HG03521 (cell line): ENCODE measurements around the gene PMIS2.

ENCODE experiments used
- ATAC-seq: cut with Tn5 transposase; IDR thresholded peaks from one replicate; pipeline ENCODE4 v1.9.1; 2021; ENCODE audit warnings: mild to moderate bottlenecking, moderate library complexity; ENCODE audit not compliant: unreplicated experiment

The PMIS2 gene

GRCh38 chr19:35556025-35556590 is 29.9 kb upstream of the PMIS2 start:
- ATAC-seq, result no peak

- no peak for ATAC-seq
These were observed 29.0 kb upstream of the PMIS2 start for GRCh38 chr19:35556846-35557538.

GRCh38 chr19:35557539-35558399 is 28.2 kb upstream of the PMIS2 start:
- ATAC-seq, result no peak

- ATAC-seq, result no peak
These were observed 27.3 kb upstream of the PMIS2 start for GRCh38 chr19:35558400-35559280.

- ATAC-seq, result peak; percentile 50
These were observed 26.7 kb upstream of the PMIS2 start for GRCh38 chr19:35559281-35559659.

- no peak for ATAC-seq
These were observed 26.2 kb upstream of the PMIS2 start for GRCh38 chr19:35559781-35560180.

- no peak for ATAC-seq
These were observed 25.7 kb upstream of the PMIS2 start for GRCh38 chr19:35560271-35560670.

GRCh38 chr19:35560677-35561076 is 25.3 kb upstream of the PMIS2 start:
- no peak for ATAC-seq

- ATAC-seq, result no peak
These were observed 24.5 kb upstream of the PMIS2 start for GRCh38 chr19:35561436-35561835.

- ATAC-seq, result no peak
These were observed 23.6 kb upstream of the PMIS2 start for GRCh38 chr19:35562336-35562735.

- ATAC-seq, result no peak
These were observed 23.2 kb upstream of the PMIS2 start for GRCh38 chr19:35562776-35563175.

- ATAC-seq, result no peak
These were observed 22.7 kb upstream of the PMIS2 start, which contains the start of gene ATP4A for GRCh38 chr19:35563207-35563829. Gene ATP4A (minus strand): TSS chr19:35563658. CDS start chr19:35563629, 29 bp downstream.

- ATAC-seq, result no peak
These were observed 20.7 kb upstream of the PMIS2 start for GRCh38 chr19:35565016-35565856.

- no peak for ATAC-seq
These were observed 19.2 kb upstream of the PMIS2 start for GRCh38 chr19:35566738-35567137.

- no peak for ATAC-seq
These were observed 16.6 kb upstream of the PMIS2 start for GRCh38 chr19:35569281-35569781.

- no peak for ATAC-seq
These were observed 14.5 kb upstream of the PMIS2 start for GRCh38 chr19:35571406-35571965.

- no peak for ATAC-seq
These were observed 8.1 kb upstream of the PMIS2 start for GRCh38 chr19:35577918-35578317.

- ATAC-seq, result no peak
These were observed 7.3 kb upstream of the PMIS2 start for GRCh38 chr19:35578707-35579106.

GRCh38 chr19:35582760-35583159 is 3.2 kb upstream of the PMIS2 start:
- no peak for ATAC-seq
